ENCODE measurements around the gene DDX42. TPM values are rescaled to one million over a fixed set of nuclear protein-coding genes. Genes with fewer than 3 reads are reported as not detected.
A peak's percentile ranks its signal among the peaks of the same experiment; 100 is the strongest.

DDX42 gene
- total and polyA plus RNA-seq, 9 of the 15 experiments (the other 6 are each of a cell fraction or from before 2014, with no cell fraction given): 16.5 to 149 (median 87.6) TPM

GRCh38 chr17:63842540-63843386 is 68.8 kb downstream of the DDX42 start, which contains the start of gene SMARCD2 (continued):
- peak; percentile 88 to 98 (median 95) for TF ChIP-seq ZBTB11 (CRISPR knock-in tag; IDR thresholded peaks at IDR 0.05)
- no peak for TF ChIP-seq RNF219 (CRISPR knock-in tag; IDR thresholded peaks at IDR 0.05)
- peak; percentile 100 for TF ChIP-seq GABPB1 (CRISPR knock-in tag; IDR thresholded peaks at IDR 0.05)
- TF ChIP-seq ZNF143 (CRISPR knock-in tag; IDR thresholded peaks at IDR 0.05): 0 out of 2 replicates have a peak, but pooled peaks have one; percentile 37
- TF ChIP-seq ATF7 (IDR thresholded peaks at IDR 0.05): peak; percentile 84
- TF ChIP-seq GABPB2 (CRISPR knock-in tag; conservative IDR thresholded peaks at IDR 0.05): 0 out of 2 replicates have a peak, but pooled peaks have one; percentile 20
- 0 out of 2 replicates have a peak, but pooled peaks have one; percentile 62 for TF ChIP-seq PTBP1 (IDR thresholded peaks at IDR 0.05; ENCODE audit: low read depth, low read length)
- peak; percentile 99 for TF ChIP-seq NR2C2 (CRISPR knock-in tag; IDR thresholded peaks at IDR 0.05)
- peak; percentile 100 for TF ChIP-seq NR2C2 (tag; IDR thresholded peaks at IDR 0.05)
- TF ChIP-seq ZBED1 (IDR thresholded peaks at IDR 0.05): peak; percentile 87; the same call in 1 of the 2 replicates
- peak; percentile 59 for TF ChIP-seq RBM39 (optimal IDR thresholded peaks at IDR 0.05; ENCODE audit: low read depth, low read length)
- TF ChIP-seq CREB3 (tag; conservative IDR thresholded peaks at IDR 0.05; ENCODE audit: low read depth): no peak
- TF ChIP-seq HLTF (IDR thresholded peaks at IDR 0.05): peak; percentile 76
- TF ChIP-seq KAT7 (CRISPR knock-in tag; IDR thresholded peaks at IDR 0.05; ENCODE audit: borderline replicate concordance): peak; percentile 93; the same call in 1 of the 2 replicates
- peak; percentile 76; the same call in 1 of the 2 replicates for TF ChIP-seq JUN (IDR thresholded peaks at IDR 0.05; ENCODE audit: borderline replicate concordance, low read depth, low read length)
- no peak for TF ChIP-seq JUN (CRISPR knock-in tag; IDR thresholded peaks at IDR 0.05; ENCODE audit: borderline replicate concordance)
- no peak for TF ChIP-seq ZBTB8A (IDR thresholded peaks at IDR 0.05; ENCODE audit: partially characterized antibody)
- peak; percentile 50; the same call in 1 of the 2 replicates for TF ChIP-seq ESRRA (IDR thresholded peaks at IDR 0.05; ENCODE audit: borderline replicate concordance, low read depth)
- TF ChIP-seq MECOM (CRISPR knock-in tag; IDR thresholded peaks at IDR 0.05): peak; percentile 79
- TF ChIP-seq MLX (CRISPR knock-in tag; conservative IDR thresholded peaks at IDR 0.05): 0 out of 4 replicates have a peak, but pooled peaks have one; percentile 31 to 42
